HG03280 (cell line): ENCODE results near the gene ETNPPL.
"Not testable (repeated sequence)": the region's sequence is repeated elsewhere in the genome, so short reads cannot be mapped to it uniquely, and the experiment has no call there.

Experiments used
- ATAC-seq: cut with Tn5 transposase; IDR thresholded peaks from one replicate; pipeline ENCODE4 v1.9.1; 2021; ENCODE audit warnings: mild to moderate bottlenecking, moderate library complexity; ENCODE audit not compliant: unreplicated experiment

The ETNPPL gene

GRCh38 chr4:108758498-108758897 is 4.4 kb downstream of the ETNPPL start:
- no peak for ATAC-seq

- ATAC-seq, result no peak
Observed at GRCh38 chr4:108754327-108754726, 8.5 kb downstream of the ETNPPL start.

- ATAC-seq, result no peak
Observed at GRCh38 chr4:108751321-108751720, 11.5 kb downstream of the ETNPPL start.

- no peak for ATAC-seq
Observed at GRCh38 chr4:108749119-108749518, 13.7 kb downstream of the ETNPPL start.

GRCh38 chr4:108746511-108746910 is 16.3 kb downstream of the ETNPPL start:
- ATAC-seq, result no peak

- no peak for ATAC-seq
Observed at GRCh38 chr4:108744307-108744706, 18.5 kb downstream of the ETNPPL start.

- no peak for ATAC-seq
Observed at GRCh38 chr4:108742451-108743420, 20.1 kb downstream of the ETNPPL start.

GRCh38 chr4:108738003-108738706 is 24.7 kb downstream of the ETNPPL start:
- ATAC-seq, result no peak

GRCh38 chr4:108731006-108731405 is 31.8 kb downstream of the ETNPPL start:
- ATAC-seq, result no peak

- ATAC-seq, result no peak
Observed at GRCh38 chr4:108730579-108730978, 32.3 kb downstream of the ETNPPL start.

GRCh38 chr4:108729731-108730130 is 33.1 kb downstream of the ETNPPL start:
- ATAC-seq, result no peak

GRCh38 chr4:108725457-108725856 is 37.4 kb downstream of the ETNPPL start:
- ATAC-seq, result no peak

- ATAC-seq, result no peak
Observed at GRCh38 chr4:108717386-108717785, 45.5 kb downstream of the ETNPPL start.

- no peak for ATAC-seq
Observed at GRCh38 chr4:108716340-108716739, 46.5 kb downstream of the ETNPPL start.

- no peak for ATAC-seq
Observed at GRCh38 chr4:108714880-108715279, 48.0 kb downstream of the ETNPPL start.

GRCh38 chr4:108710578-108710977 is 52.3 kb downstream of the ETNPPL start:
- ATAC-seq, result not testable (repeated sequence)

- no peak for ATAC-seq
Observed at GRCh38 chr4:108709722-108710121, 53.1 kb downstream of the ETNPPL start.

- no peak for ATAC-seq
Observed at GRCh38 chr4:108709234-108709633, 53.6 kb downstream of the ETNPPL start.

- no peak for ATAC-seq
Observed at GRCh38 chr4:108706289-108706688, 56.6 kb downstream of the ETNPPL start.

GRCh38 chr4:108703966-108704365 is 58.9 kb downstream of the ETNPPL start:
- no peak for ATAC-seq

GRCh38 chr4:108703370-108703769 is 59.5 kb downstream of the ETNPPL start:
- no peak for ATAC-seq

- no peak for ATAC-seq
Observed at GRCh38 chr4:108702960-108703359, 59.9 kb downstream of the ETNPPL start.
